Effector memory CD8-positive, alpha-beta T cell (primary cell): ENCODE results near the gene L3MBTL1.
"Not testable (repeated sequence)": the region's sequence is repeated elsewhere in the genome, so short reads cannot be mapped to it uniquely, and the experiment has no call there.

Source experiments
- ATAC-seq: fragments of 150-1000 bp; cut with Tn5 transposase; replicated peaks from 2 replicates; pipeline ENCODE4 v1.10.0; 2021; ENCODE audit warnings: mild to moderate bottlenecking, moderate library complexity
- DNase-seq, 3 experiments: peaks; one replicate each; pipeline ENCODE4 v3.0.0; 2021
- H3K27ac Mint-ChIP-seq, 2 donors: one replicate each; pipeline ENCODE4 v1.8.0; 2022; ENCODE audit warnings: mild to moderate bottlenecking in 2 of 2, mixed read lengths in 2 of 2, moderate library complexity in 2 of 2
- H3K27me3 Mint-ChIP-seq, 2 donors: one replicate each; pipeline ENCODE4 v1.8.0; 2022; ENCODE audit warnings: mixed read lengths in 2 of 2
- H3K36me3 Mint-ChIP-seq: one replicate; pipeline ENCODE4 v1.8.0; 2022; ENCODE audit warnings: mild to moderate bottlenecking, moderate library complexity, mixed read lengths; ENCODE audit not compliant: insufficient read depth
- H3K4me1 Mint-ChIP-seq, 2 donors: one replicate each; pipeline ENCODE4 v1.8.0; 2022; ENCODE audit warnings: low read depth in 2 of 2, mixed read lengths in 2 of 2
- H3K4me3 Mint-ChIP-seq, 2 donors: one replicate each; pipeline ENCODE4 v1.8.0; 2022; ENCODE audit warnings: mild to moderate bottlenecking in 2 of 2, mixed read lengths in 2 of 2, moderate library complexity in 2 of 2
- H3K9me3 Mint-ChIP-seq, 2 donors: one replicate each; pipeline ENCODE4 v1.8.0; 2022; ENCODE audit warnings: mixed read lengths in 2 of 2

The L3MBTL1 gene

GRCh38 chr20:43472671-43473380 is 34.7 kb upstream of the L3MBTL1 start:
- no peaks in the 10 kb centered on the region for H3K27me3 Mint-ChIP-seq

GRCh38 chr20:43473381-43473704 is 34.2 kb upstream of the L3MBTL1 start:
- Mint-ChIP-seq H3K36me3 (peaks cover 19% of the 10 kb centered on the region), H3K27ac (no peak overlapping the region)

More at GRCh38 chr20:43472671-43473380, 34.7 kb upstream of the L3MBTL1 start:
- Mint-ChIP-seq H3K27ac (no peak overlapping the region), H3K9me3 (no peaks in the 10 kb centered on the region), H3K36me3 (peaks cover 25% of the 10 kb centered on the region), H3K4me1 (no peaks in the 10 kb centered on the region), H3K4me3 (no peak overlapping the region)
- DNase-seq (no peak), ATAC-seq (no peak)

GRCh38 chr20:43477193-43477592 is 30.3 kb upstream of the L3MBTL1 start:
- Mint-ChIP-seq H3K4me1 (no peaks in the 10 kb centered on the region), H3K27ac (no peak overlapping the region), H3K9me3 (no peaks in the 10 kb centered on the region), H3K4me3 (no peak overlapping the region), H3K36me3 (peaks cover 5% of the 10 kb centered on the region), H3K27me3 (peaks cover 0 to 13% of the 10 kb centered on the region in 2 donors)
- ATAC-seq (no peak), DNase-seq (no peak)

More at GRCh38 chr20:43473381-43473704, 34.2 kb upstream of the L3MBTL1 start:
- Mint-ChIP-seq H3K27me3 (no peaks in the 10 kb centered on the region), H3K4me1 (no peaks in the 10 kb centered on the region), H3K4me3 (no peak overlapping the region), H3K9me3 (no peaks in the 10 kb centered on the region)
- no peak for DNase-seq
- ATAC-seq, result no peak

GRCh38 chr20:43477619-43478018 is 29.9 kb upstream of the L3MBTL1 start:
- no peaks in the 10 kb centered on the region for H3K9me3 Mint-ChIP-seq
- peaks cover 5% of the 10 kb centered on the region for H3K36me3 Mint-ChIP-seq
- H3K27me3 Mint-ChIP-seq, result peaks cover 0 to 13% of the 10 kb centered on the region in 2 donors
- H3K27ac Mint-ChIP-seq, result no peak overlapping the region
- DNase-seq, result no peak
- no peak overlapping the region for H3K4me3 Mint-ChIP-seq
- H3K4me1 Mint-ChIP-seq, result no peaks in the 10 kb centered on the region
- no peak for ATAC-seq

GRCh38 chr20:43490038-43490437 is 17.5 kb upstream of the L3MBTL1 start:
- Mint-ChIP-seq H3K9me3 (no peaks in the 10 kb centered on the region), H3K4me1 (no peaks in the 10 kb centered on the region), H3K4me3 (no peak overlapping the region), H3K27ac (no peak overlapping the region), H3K36me3 (no peaks in the 10 kb centered on the region), H3K27me3 (peaks cover 6 to 14% of the 10 kb centered on the region in 2 donors)
- DNase-seq, result no peak
- ATAC-seq, result no peak

GRCh38 chr20:43492101-43492500 is 15.4 kb upstream of the L3MBTL1 start:
- DNase-seq (no peak), ATAC-seq (no peak)
- H3K4me1 Mint-ChIP-seq, result no peaks in the 10 kb centered on the region
- H3K9me3 Mint-ChIP-seq, result no peaks in the 10 kb centered on the region
- no peak overlapping the region for H3K4me3 Mint-ChIP-seq
- H3K36me3 Mint-ChIP-seq, result no peaks in the 10 kb centered on the region
- H3K27me3 Mint-ChIP-seq, result peaks cover 6 to 25% of the 10 kb centered on the region in 2 donors
- no peak overlapping the region for H3K27ac Mint-ChIP-seq

- H3K4me3 Mint-ChIP-seq, result no peak overlapping the region
- no peaks in the 10 kb centered on the region for H3K36me3 Mint-ChIP-seq
- DNase-seq, result no peak
- no peaks in the 10 kb centered on the region for H3K9me3 Mint-ChIP-seq
- H3K27ac Mint-ChIP-seq, result no peak overlapping the region
- no peak for ATAC-seq
- H3K4me1 Mint-ChIP-seq, result no peaks in the 10 kb centered on the region
- peaks cover 6 to 25% of the 10 kb centered on the region in 2 donors for H3K27me3 Mint-ChIP-seq
Observed at GRCh38 chr20:43495388-43495787, 12.1 kb upstream of the L3MBTL1 start.

- ATAC-seq, DNase-seq, H3K4me1 Mint-ChIP-seq, H3K9me3 Mint-ChIP-seq, H3K36me3 Mint-ChIP-seq, H3K27ac Mint-ChIP-seq, H3K4me3 Mint-ChIP-seq: not testable (repeated sequence)
- H3K27me3 Mint-ChIP-seq, result peaks cover 35 to 44% of the 10 kb centered on the region in 2 donors
Observed at GRCh38 chr20:43502021-43502420, 5.5 kb upstream of the L3MBTL1 start.

GRCh38 chr20:43506238-43506637 is 1.3 kb upstream of the L3MBTL1 start:
- Mint-ChIP-seq H3K4me3 (no peak overlapping the region), H3K9me3 (no peaks in the 10 kb centered on the region), H3K27ac (no peak overlapping the region), H3K36me3 (peaks cover 3% of the 10 kb centered on the region), H3K27me3 (peaks cover 51 to 66% of the 10 kb centered on the region in 2 donors), H3K4me1 (no peaks in the 10 kb centered on the region)
- ATAC-seq (no peak), DNase-seq (no peak)

- Mint-ChIP-seq H3K9me3 (no peaks in the 10 kb centered on the region), H3K27me3 (peaks cover 42 to 55% of the 10 kb centered on the region in 2 donors), H3K36me3 (peaks cover 3% of the 10 kb centered on the region), H3K4me3 (peak overlapping the region; percentile 35 to 53), H3K4me1 (peaks cover 0 to 3% of the 10 kb centered on the region in 2 donors), H3K27ac (no peak overlapping the region)
- DNase-seq (no peak), ATAC-seq (peak; percentile 21)
Observed at GRCh38 chr20:43508106-43508505, 609 bp downstream of the L3MBTL1 start.

GRCh38 chr20:43508604-43509040 is 1.1 kb downstream of the L3MBTL1 start:
- H3K4me3 Mint-ChIP-seq, result peak overlapping the region; percentile 35 to 53
- DNase-seq, result no peak
- H3K27me3 Mint-ChIP-seq, result peaks cover 37 to 50% of the 10 kb centered on the region in 2 donors
- no peak overlapping the region for H3K27ac Mint-ChIP-seq
- H3K9me3 Mint-ChIP-seq, result no peaks in the 10 kb centered on the region
- no peak for ATAC-seq
- peaks cover 3% of the 10 kb centered on the region for H3K36me3 Mint-ChIP-seq
- peaks cover 0 to 3% of the 10 kb centered on the region in 2 donors for H3K4me1 Mint-ChIP-seq

- Mint-ChIP-seq H3K9me3 (no peaks in the 10 kb centered on the region), H3K36me3 (peaks cover 8% of the 10 kb centered on the region), H3K4me1 (peaks cover 3 to 16% of the 10 kb centered on the region in 2 donors), H3K27me3 (peaks cover 18 to 23% of the 10 kb centered on the region in 2 donors), H3K27ac (no peak overlapping the region), H3K4me3 (no peak overlapping the region)
- DNase-seq, result no peak
- ATAC-seq, result no peak
Observed at GRCh38 chr20:43511879-43512278, 4.4 kb downstream of the L3MBTL1 start.

GRCh38 chr20:43513372-43513930 is 6.0 kb downstream of the L3MBTL1 start:
- peak overlapping the region in 1 of 2 donors; percentile 90 for H3K27ac Mint-ChIP-seq
- peak overlapping the region; percentile 88 to 98 for H3K4me3 Mint-ChIP-seq
- no peak for ATAC-seq
- H3K4me1 Mint-ChIP-seq, result peaks cover 3 to 16% of the 10 kb centered on the region in 2 donors
- no peak for DNase-seq
- H3K36me3 Mint-ChIP-seq, result peaks cover 8% of the 10 kb centered on the region
- H3K9me3 Mint-ChIP-seq, result no peaks in the 10 kb centered on the region
- H3K27me3 Mint-ChIP-seq, result peaks cover 12 to 13% of the 10 kb centered on the region in 2 donors
